ENCODE results near the gene PPP1R18. TPM values are rescaled to one million over a fixed set of nuclear protein-coding genes. Genes with fewer than 3 reads are reported as not detected.

The PPP1R18 gene
- total RNA-seq, 1 experiment from 2014 or later, result 33.6 TPM

DNA sequence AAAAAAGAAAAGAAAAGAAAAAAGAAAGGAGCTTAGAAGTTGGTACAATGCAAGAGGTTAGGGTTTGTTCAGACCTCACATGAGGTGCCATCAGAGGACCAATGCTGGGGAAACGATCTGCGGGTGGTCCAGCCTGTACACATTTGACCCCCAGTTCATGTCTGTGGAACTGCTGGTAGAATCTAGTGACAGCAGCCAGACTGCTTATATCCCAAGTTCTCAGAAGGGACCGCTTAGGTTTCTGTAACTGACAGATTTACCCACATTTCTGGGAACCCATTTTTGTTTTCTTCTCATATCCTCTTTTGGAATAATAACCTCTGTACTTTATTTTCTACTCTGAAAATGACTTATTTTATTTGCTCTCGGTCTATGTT, 4.7 kb downstream of the PPP1R18 start (continued):
- TF ChIP-seq, protein P1, sequence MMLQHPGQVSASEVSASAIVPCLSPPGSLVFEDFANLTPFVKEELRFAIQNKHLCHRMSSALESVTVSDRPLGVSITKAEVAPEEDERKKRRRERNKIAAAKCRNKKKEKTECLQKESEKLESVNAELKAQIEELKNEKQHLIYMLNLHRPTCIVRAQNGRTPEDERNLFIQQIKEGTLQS (IDR thresholded peaks at IDR 0.05), result no peak
- TF ChIP-seq ZFX (IDR thresholded peaks at IDR 0.05) (no peak), EZH2 (IDR thresholded peaks at IDR 0.05) (no peak)

DNA sequence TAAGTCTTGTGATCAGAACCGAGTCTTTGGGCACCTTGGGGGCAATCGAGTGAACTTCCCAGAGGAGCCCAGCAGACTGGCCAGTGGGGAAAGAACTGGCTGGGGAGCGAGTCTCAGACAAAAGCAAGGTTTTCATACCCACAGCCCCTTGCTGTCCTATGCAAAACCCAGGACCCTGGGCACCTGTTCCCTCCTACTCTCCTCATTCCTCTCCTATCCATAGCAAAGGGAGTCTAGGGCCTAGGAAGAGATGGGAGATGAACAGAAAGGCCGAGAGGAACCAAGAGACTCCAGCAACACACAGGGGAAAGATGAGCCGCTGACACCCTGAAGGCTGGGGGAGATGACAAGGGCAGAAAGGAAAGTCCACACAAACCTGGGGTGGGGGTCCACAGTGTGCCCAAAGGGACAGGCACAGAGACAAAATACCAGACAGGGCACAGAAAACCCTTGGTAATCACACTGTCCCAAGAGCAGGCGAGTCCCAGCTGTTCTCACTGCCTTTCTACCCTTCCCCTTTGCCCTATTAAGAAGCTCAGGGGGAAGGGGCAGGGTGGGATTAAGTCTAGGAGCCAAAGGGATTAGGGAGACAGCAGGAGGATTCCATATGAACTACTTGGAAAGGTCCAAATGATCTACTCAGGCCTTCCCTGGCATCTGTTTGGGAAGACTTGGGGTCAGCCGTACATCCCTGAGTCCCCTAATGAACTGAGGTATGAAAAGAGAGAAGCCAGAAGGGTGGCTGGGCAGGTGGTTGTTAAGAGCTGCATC, 6.5 kb downstream of the PPP1R18 start:
- Histone ChIP-seq H3K4me3 (replicated peaks in 1 of 2; ENCODE audit: low read depth in 1 of 2, low read length in 2 of 2) (no peak overlapping the region), H3K9me3 (ENCODE audit: control insufficient read depth in 1 of 2, insufficient read depth in 1 of 2, low read depth in 1 of 2, low read length in 2 of 2) (no peaks in the 10 kb centered on the region), H4K20me1 (ENCODE audit: insufficient read depth) (no peaks in the 10 kb centered on the region), H2AFZ (ENCODE audit: low read depth, low read length, poor library complexity, severe bottlenecking) (no peak overlapping the region), H3K9me2 (ENCODE audit: insufficient read depth) (no peaks in the 10 kb centered on the region), H3K36me3 (ENCODE audit: control insufficient read depth in 1 of 2, insufficient read depth in 2 of 2, low read length in 2 of 2) (peaks cover 9 to 19% of the 10 kb centered on the region in 2 experiments; a peak in 3 of 4 replicates), H3K9ac (ENCODE audit: low read length) (no peak overlapping the region), H3K4me1 (ENCODE audit: control insufficient read depth in 1 of 2, insufficient read depth in 2 of 2, low read length in 2 of 2) (peaks cover 27 to 42% of the 10 kb centered on the region in 2 experiments), H3K27me3 (ENCODE audit: insufficient read depth, low read length) (no peaks in the 10 kb centered on the region), H3K79me2 (ENCODE audit: insufficient read depth, low read length) (peaks cover 43% of the 10 kb centered on the region), H3K4me2 (ENCODE audit: low read length) (no peak overlapping the region), H3K27ac (ENCODE audit: low read depth, low read length) (0 out of 2 replicates have a peak overlapping the region, but pooled peaks have one; percentile 8)
- ChIA-PET CTCF (interaction anchor here (0.9 to 3.9 kb wide), 11 partner anchors 8 to 687 kb away, joined by 3 to 70 read pairs (median 8); partner anchors contain the start of genes MDC1 and TUBB), POLR2A (interaction anchor here (0.8 to 2.6 kb wide), 7 partner anchors 7 to 62 kb away, joined by 3 to 15 read pairs (median 5); partner anchors contain the start of genes MDC1, MRPS18B and PPP1R10), RAD21 (ENCODE audit: low non-redundant PET in 1 of 2, low total read pairs in 2 of 2, uncharacterized antibody in 2 of 2, unreplicated experiment in 2 of 2) (interaction anchor here (1.9 to 2.0 kb wide), 2 partner anchors 51 kb away, joined by 20 to 22 read pairs; no protein-coding TSS in a partner anchor)
- ATAC-seq, result no peak
- DNase-seq (ENCODE audit: low read depth, low spot score), result no peak
- no peak for TF ChIP-seq YY1 (IDR thresholded peaks at IDR 0.05; ENCODE audit: extremely low read depth, insufficient replicate concordance, low read depth, low read length)
- intact Hi-C loops (cut with micrococcal nuclease), result loop anchor here (1.0 to 5.0 kb wide), 5 partner anchors 42 to 407 kb away; no protein-coding TSS in a partner anchor
- no TSS peak for BruUV-seq (replicated peaks)

All from HCT116 (cell line).